Activated CD8-positive, alpha-beta memory T cell treated with anti-CD3 and anti-CD28 coated beads, Interleukin-2, amount 50 U/mL, for 48 hours (primary cell): Measurements from ENCODE around the gene KRT35.
"Not testable (repeated sequence)": the region's sequence is repeated elsewhere in the genome, so short reads cannot be mapped to it uniquely, and the experiment has no call there.

Experiments
- DNase-seq: peaks from one replicate; pipeline ENCODE4 v3.0.0-alpha.2; 2020

KRT35 gene

GRCh38 chr17:41452281-41452680 is 28.7 kb downstream of the KRT35 start:
- DNase-seq, result no peak

- DNase-seq, result no peak
Observed at GRCh38 chr17:41451154-41451728, 29.7 kb downstream of the KRT35 start.

- DNase-seq, result no peak
Observed at GRCh38 chr17:41449008-41449407, 31.9 kb downstream of the KRT35 start.

- DNase-seq, result no peak
Observed at GRCh38 chr17:41448506-41448905, 32.4 kb downstream of the KRT35 start.

GRCh38 chr17:41446806-41447205 is 34.1 kb downstream of the KRT35 start:
- no peak for DNase-seq

DNA sequence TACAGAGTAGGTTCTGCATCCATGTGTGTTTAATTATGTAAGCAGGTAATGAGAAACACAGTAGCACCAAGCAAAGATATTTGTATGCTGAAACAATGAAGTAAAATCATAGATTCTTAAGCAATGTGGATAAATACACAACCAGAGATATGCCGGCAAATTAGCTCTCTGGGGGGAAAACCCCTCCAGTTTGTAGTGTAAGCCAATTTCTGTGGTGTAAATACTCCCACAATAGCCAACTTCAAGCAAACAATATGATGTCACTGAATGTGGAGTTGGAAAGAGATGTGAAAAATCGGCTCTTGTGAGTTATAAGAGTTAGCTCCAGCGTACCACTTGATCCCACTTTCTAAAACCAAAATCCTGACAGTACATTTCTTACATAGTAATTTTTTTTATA is 36.3 kb downstream of the KRT35 start:
- DNase-seq, result no peak

GRCh38 chr17:41444186-41444585 is 36.8 kb downstream of the KRT35 start:
- no peak for DNase-seq

- no peak for DNase-seq
Observed at GRCh38 chr17:41442739-41443138, 38.2 kb downstream of the KRT35 start.

- DNase-seq, result no peak
Observed at GRCh38 chr17:41440531-41441033, 40.4 kb downstream of the KRT35 start, which contains the start of gene KRT38. Gene KRT38 (minus strand): TSS chr17:41440983. CDS start chr17:41440921, 62 bp downstream.

DNA sequence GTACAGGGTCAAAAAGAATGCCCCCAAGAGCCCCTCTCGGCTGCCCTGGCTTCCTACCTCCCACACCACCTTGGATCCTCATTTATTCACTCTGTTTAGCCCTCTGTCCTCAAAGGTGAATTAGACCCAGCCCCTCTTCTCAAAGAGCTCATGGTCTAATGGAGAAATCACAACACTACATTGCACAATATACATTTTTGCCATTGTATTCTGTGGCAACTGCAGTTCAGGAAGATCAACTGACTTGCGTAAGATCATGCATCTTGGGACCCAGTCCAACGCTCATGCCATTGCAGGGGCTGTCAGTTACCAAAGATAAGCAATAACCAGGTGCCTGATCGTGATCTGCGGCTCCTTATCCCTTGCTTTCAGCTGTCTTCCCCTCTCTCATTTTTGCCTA is 41.6 kb downstream of the KRT35 start:
- DNase-seq, result no peak

- DNase-seq, result no peak
Observed at GRCh38 chr17:41437769-41438168, 43.2 kb downstream of the KRT35 start.

DNA sequence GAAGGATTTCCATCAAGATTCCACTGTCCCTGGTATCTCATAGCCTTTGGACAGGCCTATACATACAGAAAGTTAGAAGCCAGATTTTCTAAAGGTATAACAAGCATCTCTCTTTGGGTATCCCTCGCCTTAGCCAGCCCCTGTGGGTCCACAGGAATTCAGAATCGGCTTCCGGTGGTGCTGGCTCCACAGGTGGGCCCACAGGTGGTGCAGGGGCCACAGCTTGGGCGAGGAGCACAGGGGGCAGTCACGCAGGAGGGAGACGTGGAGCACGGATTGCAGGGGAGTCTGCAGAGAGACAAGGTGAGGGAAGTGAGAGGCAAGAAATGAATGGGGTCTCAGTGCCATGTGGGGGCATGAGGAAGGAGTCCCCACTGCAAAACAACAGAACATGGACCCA is 43.7 kb downstream of the KRT35 start:
- no peak for DNase-seq

- DNase-seq, result no peak
Observed at GRCh38 chr17:41434415-41434814, 46.5 kb downstream of the KRT35 start.

DNA sequence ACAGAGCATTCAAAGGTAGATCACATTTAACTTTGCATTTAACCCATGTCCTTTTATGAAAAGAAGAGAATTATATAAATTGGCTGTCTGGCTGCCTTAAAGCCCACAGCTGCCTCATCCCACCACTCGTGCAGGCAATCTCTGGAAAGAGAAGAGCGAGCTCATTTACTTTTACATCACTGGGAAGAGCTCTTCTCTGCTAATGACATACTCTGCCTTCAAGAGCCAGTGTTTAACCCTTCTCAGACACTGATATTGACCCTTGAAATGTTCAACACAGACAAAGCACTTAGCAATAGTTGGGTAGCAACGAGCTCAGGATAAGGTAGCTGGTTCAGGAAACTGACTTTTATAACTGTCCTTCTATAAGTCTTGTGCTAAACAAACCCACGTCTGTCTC is 46.9 kb downstream of the KRT35 start:
- no peak for DNase-seq

DNA sequence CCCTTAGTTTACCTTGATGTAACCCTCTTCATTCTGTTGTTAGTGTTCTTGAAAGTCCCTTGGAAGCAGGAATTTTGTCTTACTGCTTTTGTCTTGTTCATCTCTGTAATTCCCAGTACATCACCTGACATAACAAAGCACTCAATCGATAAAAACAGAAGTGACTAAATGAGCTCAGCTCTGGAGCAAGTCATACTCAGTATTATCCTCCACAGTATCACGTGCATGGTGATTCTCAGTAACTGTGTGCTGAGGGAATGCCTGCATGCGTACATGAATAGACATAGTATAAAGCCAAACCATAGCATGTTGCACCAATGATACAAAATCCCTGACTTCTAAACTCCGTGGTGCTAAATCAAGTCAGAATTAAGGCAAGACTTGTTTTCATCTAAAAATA is 47.4 kb downstream of the KRT35 start:
- no peak for DNase-seq

GRCh38 chr17:41430376-41430775 is 50.6 kb downstream of the KRT35 start:
- DNase-seq, result not testable (repeated sequence)

DNA sequence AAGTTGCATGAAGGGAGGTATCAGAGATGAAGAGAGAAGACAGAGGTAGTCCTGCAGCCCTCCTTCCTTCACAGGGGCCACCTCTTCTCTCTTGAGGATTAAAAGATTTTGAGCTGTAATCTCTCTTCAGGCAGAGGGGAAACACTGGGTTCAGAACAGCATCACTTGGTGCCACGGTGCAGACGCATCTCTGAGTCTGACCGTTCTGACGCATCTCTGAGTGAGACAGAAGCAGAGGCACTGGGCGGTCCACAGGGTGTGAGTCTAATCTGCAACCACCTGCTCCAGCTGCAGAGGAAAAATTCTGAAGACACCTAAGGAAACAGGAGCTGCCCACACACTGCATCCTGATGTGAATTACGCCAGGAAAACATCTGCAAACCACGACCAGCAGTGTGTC is 51.3 kb downstream of the KRT35 start:
- DNase-seq, result no peak

- DNase-seq, result no peak
Observed at GRCh38 chr17:41428591-41429291, 52.2 kb downstream of the KRT35 start.
